GM18526 (cell line): ENCODE data around the gene CBX1.

Source experiments
- POLR2A ChIP-seq: IDR thresholded peaks from 3 replicates; pipeline ENCODE4 v1.6.1; 2011; ENCODE audit not compliant: insufficient read length; ENCODE audit errors: extremely low read depth

Gene CBX1

GRCh38 chr17:48102798-48103715 lies 1.8 kb upstream of the CBX1 start:
- TF ChIP-seq POLR2A, result no peak

DNA sequence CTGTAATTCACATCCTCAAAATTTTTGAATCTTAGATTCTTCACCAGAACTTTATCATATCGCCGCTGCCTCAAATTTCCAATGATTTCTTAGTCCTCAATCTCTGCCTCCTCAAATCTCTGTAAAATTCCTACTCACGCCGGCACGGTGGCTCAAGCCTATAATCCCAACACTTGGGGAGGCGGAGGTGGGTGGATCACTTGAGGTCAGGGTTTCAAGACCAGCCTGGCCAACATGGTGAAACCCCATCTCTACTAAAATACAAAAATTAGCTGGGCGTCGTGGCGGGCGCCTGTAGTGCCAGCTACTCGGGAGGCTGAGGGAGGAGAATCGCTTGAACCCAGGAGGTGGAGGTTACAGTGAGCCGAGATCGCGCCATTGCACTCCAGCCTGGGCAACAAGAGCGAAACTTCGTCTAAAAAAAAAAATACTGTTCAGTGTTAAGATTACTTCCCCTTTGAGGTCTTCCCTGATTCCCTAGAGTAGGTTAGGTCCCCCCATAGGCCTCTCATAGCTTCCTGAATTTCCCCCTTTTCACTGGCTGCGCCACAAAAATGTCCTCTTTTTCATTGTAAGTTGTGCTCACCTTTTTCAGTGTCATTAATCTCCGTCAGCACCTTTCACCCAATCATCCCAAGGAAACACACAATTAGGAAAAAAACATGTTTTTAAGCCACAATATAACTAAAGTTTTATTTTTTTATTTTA lies 919 bp upstream of the CBX1 start:
- TF ChIP-seq POLR2A, result no peak

DNA sequence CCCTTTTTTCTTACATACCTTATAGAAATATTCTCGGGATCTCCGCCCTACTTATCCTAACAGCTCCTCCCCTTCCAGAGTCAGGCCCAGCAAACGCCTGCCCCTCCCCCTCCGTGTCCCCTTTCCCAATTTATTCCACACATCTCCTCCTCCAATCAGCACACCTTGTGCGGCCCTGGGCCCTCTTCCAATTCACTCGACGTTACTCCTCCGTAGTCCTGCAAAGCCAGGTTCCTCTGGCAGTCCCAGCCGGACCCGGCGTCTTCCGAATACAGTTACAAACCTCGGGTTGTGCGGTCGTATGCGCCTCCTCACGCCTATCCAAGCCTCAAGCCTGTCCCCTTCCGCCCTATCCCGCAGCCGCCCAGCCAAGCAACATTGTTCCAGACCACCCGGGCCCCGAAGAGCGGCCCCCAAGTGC lies 677 bp downstream of the CBX1 start:
- TF ChIP-seq POLR2A, result no peak

GRCh38 chr17:48100160-48100559 lies 1.1 kb downstream of the CBX1 start:
- no peak for TF ChIP-seq POLR2A

DNA sequence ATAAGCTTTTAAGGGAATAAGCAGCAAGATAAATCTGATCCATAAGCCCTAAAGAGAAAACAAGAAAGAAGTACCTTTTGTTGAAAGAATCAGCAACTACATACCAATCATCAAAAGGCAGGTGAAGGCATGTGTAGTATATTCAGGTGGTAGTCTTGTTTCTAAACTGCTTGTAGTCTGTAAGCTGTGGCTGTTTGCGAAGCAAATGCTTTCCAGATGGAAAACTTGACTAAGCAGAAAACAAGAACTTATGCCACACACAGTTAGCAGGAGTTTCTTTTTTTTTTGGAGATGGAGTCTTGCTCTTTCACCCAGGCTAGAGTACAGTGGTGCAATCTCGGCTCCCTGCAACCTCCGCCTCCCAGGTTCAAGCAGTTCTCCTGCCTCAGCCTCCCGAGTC lies 5.7 kb downstream of the CBX1 start:
- TF ChIP-seq POLR2A, result no peak

DNA sequence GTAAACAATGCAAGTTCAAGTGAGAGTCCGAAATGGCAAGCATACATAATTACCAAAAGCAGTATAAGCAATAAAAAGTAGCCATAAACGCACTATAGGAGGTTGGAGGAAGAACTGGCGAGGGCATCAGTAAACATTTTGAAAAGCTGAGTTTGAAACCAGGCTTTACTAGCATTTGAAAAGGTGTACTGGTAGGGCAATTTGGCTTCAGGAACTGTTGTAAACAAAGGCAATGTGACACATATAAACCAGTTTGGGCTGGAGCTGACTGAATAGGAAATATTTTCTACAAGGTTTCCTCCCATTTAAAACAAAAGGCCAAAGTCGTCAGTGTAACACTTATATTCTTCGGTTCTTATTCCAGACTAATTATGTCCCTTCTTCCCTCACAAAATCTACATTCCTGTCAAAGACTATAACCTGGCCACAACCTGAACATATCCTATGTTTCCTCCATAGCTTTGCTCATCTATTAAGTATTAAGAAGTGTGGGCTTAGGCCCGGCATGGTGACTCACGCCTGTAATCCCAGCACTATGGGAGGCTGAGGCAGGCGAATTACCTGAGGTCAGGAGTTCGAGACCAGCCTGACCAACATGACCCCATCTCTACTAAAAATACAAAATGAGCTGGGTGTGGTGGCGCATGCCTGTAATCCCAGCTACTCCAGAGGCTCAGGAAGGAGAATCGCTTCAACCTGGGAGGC lies 7.8 kb downstream of the CBX1 start:
- no peak for TF ChIP-seq POLR2A

GRCh38 chr17:48084932-48085331 lies 16.3 kb downstream of the CBX1 start:
- no peak for TF ChIP-seq POLR2A

GRCh38 chr17:48081858-48082257 lies 19.4 kb downstream of the CBX1 start:
- no peak for TF ChIP-seq POLR2A

- TF ChIP-seq POLR2A, result no peak
These were observed 26.8 kb downstream of the CBX1 start for GRCh38 chr17:48074322-48075081.

DNA sequence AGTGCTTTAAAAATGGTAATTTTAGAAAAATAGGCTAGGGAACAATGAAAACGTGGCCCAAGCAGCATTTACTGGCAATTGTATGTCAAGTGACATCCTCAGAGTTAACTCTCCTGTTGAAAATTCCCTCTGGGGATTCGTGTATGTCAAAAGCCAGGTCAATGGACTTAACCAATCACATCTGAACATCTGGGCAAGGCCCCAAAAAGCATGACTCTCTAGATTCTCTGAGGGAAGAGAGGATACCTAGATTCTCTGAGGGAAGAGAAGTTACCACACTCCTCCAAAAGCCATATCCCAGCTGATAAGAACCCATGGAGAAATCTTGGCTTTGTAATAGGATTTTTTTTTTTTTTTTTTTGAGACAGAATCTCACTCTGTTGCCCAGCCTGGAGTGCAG lies 29.6 kb downstream of the CBX1 start:
- no peak for TF ChIP-seq POLR2A

GRCh38 chr17:48070195-48070594 lies 31.1 kb downstream of the CBX1 start:
- TF ChIP-seq POLR2A, result no peak

DNA sequence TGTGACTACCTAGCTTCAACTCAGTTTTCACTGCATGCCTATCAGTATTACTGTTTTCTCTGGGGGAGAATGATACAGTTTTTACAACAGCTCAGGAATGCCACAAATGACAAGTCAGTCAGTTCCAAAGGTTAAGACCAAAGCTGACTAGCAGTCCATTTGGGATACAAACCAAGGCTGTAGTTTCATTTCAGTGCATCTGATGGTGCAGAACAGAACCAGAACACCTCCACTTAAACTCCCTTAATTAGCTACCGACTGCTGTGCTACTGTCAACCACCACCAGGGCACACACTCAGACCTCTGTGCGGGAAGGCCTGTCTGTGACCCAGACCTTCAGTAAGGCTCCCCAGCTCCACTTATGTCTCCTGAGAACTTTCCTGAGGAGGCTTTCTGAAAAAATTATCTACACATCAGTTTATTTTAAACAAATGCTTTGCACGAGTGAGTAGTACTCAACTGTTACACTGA lies 32.8 kb downstream of the CBX1 start:
- TF ChIP-seq POLR2A, result no peak

DNA sequence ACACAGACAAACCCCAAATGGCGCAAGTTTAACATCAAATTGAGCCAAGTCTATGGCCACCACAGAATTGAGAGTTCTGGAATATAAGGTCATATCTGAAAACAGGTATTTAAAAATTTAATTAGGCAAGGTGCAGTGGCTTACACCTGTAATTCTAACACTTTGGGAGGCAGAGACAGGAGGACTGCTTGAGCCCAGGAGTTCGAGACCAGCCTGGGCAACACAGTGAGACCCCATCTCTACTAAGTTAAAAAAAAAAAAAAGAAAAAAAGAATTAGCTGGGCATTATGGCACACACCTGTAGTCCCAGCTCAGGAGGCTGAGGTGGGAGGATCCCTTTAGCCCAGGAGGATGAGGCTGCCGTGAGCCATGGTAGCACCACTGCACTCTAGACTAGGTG lies 34.0 kb downstream of the CBX1 start:
- no peak for TF ChIP-seq POLR2A

DNA sequence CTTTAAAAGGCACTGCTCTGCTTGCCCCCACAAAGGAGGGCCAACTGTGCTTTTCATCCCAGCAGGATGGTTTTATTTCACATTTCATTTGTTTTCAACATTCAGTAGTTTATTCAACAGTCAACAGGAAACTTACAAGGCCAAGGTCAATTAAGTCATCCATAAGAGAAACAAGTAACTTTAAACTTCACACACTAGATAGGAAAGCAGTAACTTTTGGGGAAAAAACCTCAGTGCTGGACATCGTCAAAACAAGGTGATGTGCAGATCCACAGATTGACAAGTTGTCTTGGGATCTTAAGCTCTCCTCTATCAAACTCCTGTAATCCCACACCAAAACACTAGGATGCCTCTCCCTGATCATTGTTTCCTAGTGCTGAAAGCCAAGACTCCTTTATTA lies 34.6 kb downstream of the CBX1 start:
- TF ChIP-seq POLR2A, result no peak

- no peak for TF ChIP-seq POLR2A
These were observed 35.1 kb downstream of the CBX1 start for GRCh38 chr17:48066192-48066591.
